HUDEP-2 (cell line): ENCODE measurements around the gene NSUN4.

Experiments
- DNase-seq, 76 experiments: peaks; one replicate each; lab custom pipeline; 2025; ENCODE audit not compliant: unreplicated experiment in 76 of 76; lab: John Stamatoyannopoulos, UW

Gene NSUN4

GRCh38 chr1:46404482-46405196, 64.0 kb downstream of the NSUN4 start:
- DNase-seq, result no peak

- DNase-seq, result no peak
These were observed 64.6 kb downstream of the NSUN4 start for GRCh38 chr1:46405197-46405555.

- no peak for DNase-seq
These were observed 65.1 kb downstream of the NSUN4 start for GRCh38 chr1:46405724-46406123.

- DNase-seq, result no peak
These were observed 66.4 kb downstream of the NSUN4 start for GRCh38 chr1:46406881-46407608.

- no peak for DNase-seq
These were observed 67.0 kb downstream of the NSUN4 start for GRCh38 chr1:46407636-46408035.

- no peak for DNase-seq
These were observed 67.9 kb downstream of the NSUN4 start for GRCh38 chr1:46408356-46409062.

- DNase-seq, result no peak
These were observed 68.4 kb downstream of the NSUN4 start for GRCh38 chr1:46409063-46409372.

GRCh38 chr1:46410156-46411009, 69.8 kb downstream of the NSUN4 start:
- DNase-seq, result no peak

- DNase-seq, result peak in 1 of 76 experiments; percentile 11
These were observed 70.4 kb downstream of the NSUN4 start for GRCh38 chr1:46411010-46411405.
